Measurements from ENCODE around the gene PTPA.

Gene PTPA

DNA sequence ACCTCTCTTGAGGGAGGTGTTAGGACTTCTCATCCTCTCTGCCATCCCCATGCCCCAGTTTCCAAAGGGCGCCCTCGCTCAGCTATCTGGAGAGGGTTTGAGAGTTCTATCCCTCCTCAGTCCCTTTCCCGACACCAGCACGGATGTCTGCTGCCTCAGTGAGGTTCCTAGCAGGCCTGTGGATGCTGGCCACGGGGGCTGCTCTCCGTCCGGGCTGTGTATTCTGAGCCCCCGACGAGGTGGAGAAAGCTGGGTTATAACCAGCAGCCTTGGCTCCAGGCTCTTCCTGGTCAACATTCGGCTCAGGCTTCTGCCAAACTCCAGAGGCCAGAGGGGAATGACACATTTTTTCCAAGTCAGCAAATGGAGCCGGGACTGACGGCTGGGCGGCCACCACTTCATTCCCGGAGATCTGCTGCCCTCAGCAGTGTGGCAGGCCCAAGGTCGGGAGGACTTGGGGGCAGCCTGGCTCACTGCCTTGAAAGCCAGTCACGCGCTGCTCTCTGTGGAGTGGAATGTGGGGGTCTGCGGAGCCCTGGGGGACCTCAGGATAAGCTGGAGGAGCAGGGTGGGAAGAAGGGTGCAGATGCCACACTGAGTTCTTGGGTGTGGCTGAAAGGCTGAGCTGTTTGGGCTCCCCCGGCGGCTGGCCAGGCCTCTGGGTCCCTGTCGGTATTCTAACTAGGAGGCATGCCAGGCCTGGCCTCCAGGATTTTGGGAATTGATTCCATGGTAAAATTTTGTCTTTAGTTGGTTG lies 27.4 kb downstream of the PTPA start:
- no peak for DNase-seq

- peak; percentile 81 to 84 for DNase-seq
Observed at GRCh38 chr9:129139233-129139992, 28.2 kb downstream of the PTPA start.

DNA sequence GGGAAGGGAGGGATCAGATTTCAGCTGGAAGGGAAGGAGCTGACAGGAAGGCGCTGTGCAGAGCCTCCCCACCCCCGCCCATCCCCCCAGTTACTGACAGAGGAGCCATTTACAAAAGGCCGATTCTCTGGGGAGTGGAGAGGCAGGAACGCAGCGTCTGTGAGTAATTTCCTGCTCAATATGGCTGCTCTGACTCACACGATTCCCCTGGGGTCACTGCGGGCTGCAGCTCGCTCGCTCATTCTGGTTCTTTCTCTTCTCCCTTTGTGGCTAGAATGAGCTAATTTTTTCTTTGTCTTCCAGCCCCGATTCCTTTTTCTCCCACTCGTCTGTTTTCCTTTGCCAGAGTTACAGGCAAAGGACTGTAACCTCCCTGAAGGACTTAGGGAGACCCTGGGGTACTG lies 28.8 kb downstream of the PTPA start:
- peak; percentile 90 to 91 for DNase-seq

- peak in 1 of 2 experiments; percentile 32 for DNase-seq
Observed at GRCh38 chr9:129140397-129141065, 29.3 kb downstream of the PTPA start.

GRCh38 chr9:129141066-129142041 lies 30.1 kb downstream of the PTPA start:
- no peak for DNase-seq

GRCh38 chr9:129142138-129142935 lies 31.1 kb downstream of the PTPA start:
- DNase-seq = no peak

DNA sequence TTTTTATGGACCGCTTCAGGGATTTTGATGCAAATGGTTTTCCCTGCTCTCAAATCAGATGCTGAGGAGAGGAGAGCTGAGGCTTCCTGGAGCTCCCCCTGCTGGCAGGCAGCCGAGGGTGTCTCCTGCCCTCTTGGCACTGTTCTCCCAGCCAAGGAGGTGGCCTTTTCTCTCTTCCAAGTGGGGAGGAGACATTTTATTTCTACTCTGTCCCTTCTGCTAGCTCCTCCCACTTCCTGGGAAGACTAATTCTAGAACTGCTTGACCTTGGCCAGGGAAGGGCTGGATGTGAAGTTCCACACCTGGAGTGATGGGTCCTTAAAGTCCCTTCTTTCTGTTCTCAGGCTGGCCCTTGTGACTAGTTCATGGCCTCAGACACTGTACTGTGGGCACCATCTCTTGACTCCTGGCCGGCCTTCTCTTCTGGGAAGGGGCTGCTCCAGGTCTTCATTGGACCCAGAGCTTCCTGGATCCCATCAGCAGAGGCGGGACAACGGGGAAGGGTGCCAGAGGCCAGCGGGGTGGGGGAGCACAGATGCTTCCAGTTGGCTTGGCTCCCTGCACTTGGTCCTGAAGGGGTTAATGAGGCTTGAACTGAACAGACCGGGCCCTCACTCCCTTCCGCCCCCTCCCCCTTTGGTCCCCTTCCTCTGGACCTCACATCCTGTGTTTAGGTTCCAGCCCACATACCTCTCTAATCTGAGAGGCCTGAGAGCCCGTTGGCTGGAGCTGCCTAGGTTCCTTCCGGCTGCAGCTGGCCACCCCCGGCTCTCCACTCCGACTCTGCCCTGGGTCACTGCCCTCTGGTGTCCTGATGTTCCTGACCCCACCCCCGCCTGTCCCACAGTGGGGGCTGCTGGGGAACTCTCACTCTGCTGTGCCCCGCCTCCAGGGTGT lies 32.1 kb downstream of the PTPA start:
- peak; percentile 44 to 51 for DNase-seq

- no peak for DNase-seq
Observed at GRCh38 chr9:129145316-129145715, 34.1 kb downstream of the PTPA start.

- no peak for DNase-seq
Observed at GRCh38 chr9:129145841-129146292, 34.7 kb downstream of the PTPA start.

GRCh38 chr9:129146441-129146941 lies 35.3 kb downstream of the PTPA start:
- no peak for DNase-seq

DNA sequence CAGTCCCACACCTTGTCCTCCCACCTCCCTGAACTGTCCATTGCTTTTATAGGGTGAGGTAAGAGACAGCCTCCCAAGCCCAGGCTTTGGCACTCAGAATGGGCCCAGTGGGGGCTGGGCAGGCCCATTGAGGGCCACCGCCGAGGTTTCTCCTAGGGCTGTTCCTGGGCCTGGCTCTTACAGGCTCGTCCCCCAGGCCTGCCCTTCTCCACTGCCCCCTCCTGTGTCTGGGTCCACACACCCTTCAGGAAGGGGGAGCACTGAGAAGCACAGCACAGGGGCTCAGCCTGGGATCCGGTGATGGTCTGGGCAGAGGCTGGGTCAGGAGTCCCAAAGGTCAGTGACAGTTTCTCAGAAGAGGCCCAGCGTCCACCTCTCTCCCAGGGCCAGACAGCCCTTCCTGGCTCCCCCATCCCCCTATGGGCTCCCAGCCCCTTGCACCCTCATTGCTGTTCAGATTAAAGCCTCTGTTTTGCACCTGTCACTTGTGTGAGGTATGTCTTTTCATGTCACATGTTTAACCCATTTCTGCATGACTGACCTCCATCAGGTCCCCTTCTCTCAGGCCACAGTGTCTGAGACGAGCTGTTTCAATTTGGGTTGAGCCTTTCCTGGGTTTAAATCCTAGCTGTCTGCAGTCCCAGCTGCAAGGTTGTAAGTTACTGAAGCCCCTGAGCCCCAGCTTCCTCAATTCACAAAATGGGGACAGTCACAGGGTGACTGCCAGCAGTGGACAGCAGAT lies 37.4 kb downstream of the PTPA start:
- DNase-seq = no peak

DNA sequence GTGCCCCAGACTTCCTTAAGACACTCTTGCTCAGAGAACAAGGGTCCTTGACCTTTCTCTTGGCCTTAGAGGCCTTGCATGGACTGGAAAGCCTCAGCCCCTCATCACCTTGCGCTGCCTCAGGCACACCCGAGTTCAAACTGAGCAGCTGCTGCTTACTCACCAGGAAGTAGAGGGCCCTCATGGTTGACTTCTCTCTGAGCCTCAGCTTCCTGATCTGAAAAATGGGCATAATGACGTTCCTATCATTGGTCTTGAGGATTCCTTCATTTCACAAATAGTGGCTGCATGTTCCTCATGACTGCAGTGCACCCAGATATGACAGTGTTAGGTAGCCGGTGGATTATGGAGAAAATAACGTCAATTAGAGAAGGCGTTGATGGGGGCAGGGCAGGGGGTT lies 38.2 kb downstream of the PTPA start:
- DNase-seq = no peak

GRCh38 chr9:129150122-129150521 lies 38.9 kb downstream of the PTPA start:
- no peak for DNase-seq

GRCh38 chr9:129150672-129151211 lies 39.5 kb downstream of the PTPA start:
- no peak for DNase-seq

GRCh38 chr9:129151469-129151868 lies 40.3 kb downstream of the PTPA start:
- no peak for DNase-seq

DNA sequence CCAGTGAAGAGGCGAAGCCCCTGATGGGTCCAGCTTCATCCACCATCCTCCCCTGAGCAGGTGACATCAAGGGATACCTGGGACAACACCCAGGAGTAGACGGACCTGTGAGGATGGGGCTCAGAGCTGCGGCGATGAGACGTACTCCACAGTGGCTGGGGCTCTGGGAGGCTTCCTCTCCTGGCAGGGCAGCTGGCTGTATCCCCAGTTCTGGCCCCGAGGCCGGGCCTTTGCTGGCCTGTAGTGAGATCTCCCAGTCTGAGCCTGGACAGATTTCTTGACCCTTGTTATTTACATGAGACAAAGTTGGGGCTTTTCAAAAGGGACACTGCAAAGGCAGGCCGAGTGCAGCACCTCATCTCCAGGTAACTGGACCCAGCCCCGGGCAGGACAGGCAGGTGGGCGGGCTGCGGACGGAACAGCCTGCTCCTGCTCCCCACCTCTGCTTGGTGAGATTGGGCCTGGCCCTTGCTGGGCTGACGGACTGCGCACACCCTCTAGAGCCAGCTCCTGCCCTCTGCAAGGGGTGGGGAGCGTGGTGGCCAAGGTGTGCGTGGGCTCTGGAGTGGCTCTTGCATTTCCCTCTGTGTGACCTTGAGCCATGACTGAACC lies 43.8 kb downstream of the PTPA start:
- DNase-seq = no peak

- DNase-seq = no peak
Observed at GRCh38 chr9:129156163-129156562, 44.9 kb downstream of the PTPA start.

GRCh38 chr9:129160712-129161533 lies 49.7 kb downstream of the PTPA start:
- DNase-seq = no peak

Measured in NCI-H2081 (cell line).